ENCODE results near the gene ANKS1B.

Gene ANKS1B

DNA sequence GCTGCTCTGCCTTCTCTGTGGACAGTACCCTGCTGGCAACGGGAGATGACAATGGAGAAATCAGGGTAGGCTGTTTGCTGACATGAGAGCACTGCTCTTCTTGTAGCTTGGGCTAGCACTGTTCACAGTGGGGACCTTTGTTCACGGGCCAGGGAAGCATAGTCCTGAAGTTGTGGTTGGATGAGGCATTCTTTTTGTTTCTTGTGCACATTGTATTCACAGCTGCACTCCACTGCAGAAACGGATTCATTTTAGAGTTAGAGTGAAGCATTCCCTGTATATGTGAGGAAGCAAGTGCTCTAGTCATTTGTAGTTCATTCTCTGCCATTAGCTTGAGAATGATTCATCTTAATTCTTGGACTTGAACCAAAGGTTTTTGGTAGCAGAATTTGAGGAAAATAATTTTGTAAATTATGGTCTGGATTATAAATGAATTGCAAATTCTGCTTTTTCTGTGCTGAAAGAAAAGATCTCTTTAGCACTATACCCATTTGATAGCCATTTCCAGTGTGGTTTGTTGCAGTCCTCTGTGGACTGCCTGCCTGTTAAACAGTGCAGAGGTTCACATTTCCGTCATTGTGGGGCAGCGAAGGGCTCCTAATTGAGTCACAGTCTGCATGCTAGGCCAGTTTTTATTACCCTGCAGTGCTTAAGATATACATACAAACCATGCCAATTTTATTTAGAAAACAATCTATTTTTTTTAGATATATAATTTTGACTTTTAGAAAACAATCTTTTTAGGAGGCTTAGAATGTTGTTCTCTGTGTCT is 1259.1 kb downstream of the ANKS1B start:
- Histone ChIP-seq H3K27me3 (ENCODE audit: control insufficient read depth in 1 of 2, insufficient read depth in 2 of 2, low read length in 2 of 2) (no peaks in the 10 kb centered on the region), H3K36me3 (ENCODE audit: control insufficient read depth in 2 of 2, insufficient read depth in 2 of 2, low read length in 2 of 2) (peaks cover 16 to 21% of the 10 kb centered on the region in 2 donors), H3K4me3 (ENCODE audit: low read length in 2 of 2) (no peak overlapping the region), H3K9ac (ENCODE audit: low read length in 2 of 2) (no peak overlapping the region), H3K27ac (ENCODE audit: low read length) (no peak overlapping the region), H3K4me1 (ENCODE audit: control insufficient read depth, insufficient read depth, low read length) (no peaks in the 10 kb centered on the region), H3K9me3 (ENCODE audit: control insufficient read depth in 2 of 2, low read length in 2 of 2) (no peaks in the 10 kb centered on the region)

DNA sequence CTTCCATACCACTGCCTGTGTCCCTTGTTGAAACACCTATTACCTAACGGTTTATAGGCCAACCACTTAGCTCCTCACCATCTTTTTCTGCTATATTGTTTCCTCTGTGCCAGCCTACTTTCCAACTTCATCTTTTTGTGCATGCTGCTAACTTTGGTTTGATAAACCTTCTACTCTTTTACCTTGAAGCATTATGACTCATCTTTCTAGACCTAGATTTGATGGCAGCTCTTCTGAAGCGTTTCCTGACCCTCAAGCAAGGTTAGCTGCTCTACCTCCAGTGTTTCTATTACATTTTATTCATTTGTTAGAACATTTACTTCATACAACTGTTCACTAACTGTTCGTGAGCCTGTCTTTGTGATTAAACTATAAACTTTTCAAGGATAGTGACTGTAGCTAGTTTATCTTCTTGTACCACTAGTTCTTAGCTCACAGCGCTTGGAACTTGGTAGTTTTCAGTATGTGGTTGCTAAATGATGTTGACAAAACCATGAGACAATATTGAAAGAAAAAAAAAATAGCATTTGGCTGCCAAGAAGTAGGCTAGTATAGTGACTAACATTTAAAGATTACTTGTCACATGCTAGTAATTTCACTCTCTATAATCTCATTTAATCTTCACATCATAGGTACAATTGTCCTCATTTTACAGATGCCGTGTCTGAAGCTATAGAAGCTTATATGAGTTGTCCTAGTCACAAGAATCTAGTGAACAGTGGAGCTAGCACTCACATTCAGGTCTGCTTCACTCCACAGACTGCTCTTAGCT is 1260.2 kb downstream of the ANKS1B start:
- H3K36me3 ChIP-seq (ENCODE audit: control insufficient read depth in 2 of 2, insufficient read depth in 2 of 2, low read length in 2 of 2), result peaks cover 16 to 21% of the 10 kb centered on the region in 2 donors
- no peaks in the 10 kb centered on the region for H3K27me3 ChIP-seq (ENCODE audit: control insufficient read depth in 1 of 2, insufficient read depth in 2 of 2, low read length in 2 of 2)
- no peak overlapping the region for H3K9ac ChIP-seq (ENCODE audit: low read length in 2 of 2)
- H3K27ac ChIP-seq (ENCODE audit: low read length), result no peak overlapping the region
- no peak overlapping the region for H3K4me3 ChIP-seq (ENCODE audit: low read length in 2 of 2)
- H3K9me3 ChIP-seq (ENCODE audit: control insufficient read depth in 2 of 2, low read length in 2 of 2), result no peaks in the 10 kb centered on the region
- H3K4me1 ChIP-seq (ENCODE audit: control insufficient read depth, insufficient read depth, low read length), result no peaks in the 10 kb centered on the region

DNA sequence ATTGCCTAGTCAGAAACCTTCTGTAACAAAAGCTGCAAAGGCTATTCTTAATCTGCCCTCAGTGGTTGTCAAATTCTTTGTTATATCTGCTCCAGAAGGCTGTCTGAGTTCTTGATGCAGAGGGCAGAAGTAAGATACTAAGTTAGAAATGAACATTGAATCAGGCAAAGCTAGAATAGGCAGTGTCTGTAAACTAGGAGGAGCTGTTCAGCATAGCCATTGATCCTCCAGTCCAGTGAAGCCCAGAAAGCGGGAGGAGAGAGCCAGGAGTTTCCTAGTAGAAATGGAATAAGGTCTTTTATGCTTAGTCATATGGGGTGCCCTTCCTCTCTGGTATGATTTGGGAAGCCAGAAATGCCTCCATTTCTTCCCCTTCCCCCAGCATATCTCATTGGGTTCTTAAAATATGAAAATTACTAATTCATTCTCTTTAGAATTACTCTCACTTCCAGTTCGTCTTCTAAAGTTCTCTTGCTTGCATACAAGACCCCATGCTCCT is 1263.5 kb downstream of the ANKS1B start:
- no peaks in the 10 kb centered on the region for H3K9me3 ChIP-seq (ENCODE audit: control insufficient read depth in 2 of 2, low read length in 2 of 2)
- no peak overlapping the region for H3K9ac ChIP-seq (ENCODE audit: low read length in 2 of 2)
- no peak overlapping the region for H3K27ac ChIP-seq (ENCODE audit: low read length)
- H3K27me3 ChIP-seq (ENCODE audit: control insufficient read depth in 1 of 2, insufficient read depth in 2 of 2, low read length in 2 of 2), result no peaks in the 10 kb centered on the region
- no peaks in the 10 kb centered on the region for H3K4me1 ChIP-seq (ENCODE audit: control insufficient read depth, insufficient read depth, low read length)
- H3K36me3 ChIP-seq (ENCODE audit: control insufficient read depth in 2 of 2, insufficient read depth in 2 of 2, low read length in 2 of 2), result peaks cover 9 to 15% of the 10 kb centered on the region in 2 donors
- no peak overlapping the region for H3K4me3 ChIP-seq (ENCODE audit: low read length in 2 of 2)

DNA sequence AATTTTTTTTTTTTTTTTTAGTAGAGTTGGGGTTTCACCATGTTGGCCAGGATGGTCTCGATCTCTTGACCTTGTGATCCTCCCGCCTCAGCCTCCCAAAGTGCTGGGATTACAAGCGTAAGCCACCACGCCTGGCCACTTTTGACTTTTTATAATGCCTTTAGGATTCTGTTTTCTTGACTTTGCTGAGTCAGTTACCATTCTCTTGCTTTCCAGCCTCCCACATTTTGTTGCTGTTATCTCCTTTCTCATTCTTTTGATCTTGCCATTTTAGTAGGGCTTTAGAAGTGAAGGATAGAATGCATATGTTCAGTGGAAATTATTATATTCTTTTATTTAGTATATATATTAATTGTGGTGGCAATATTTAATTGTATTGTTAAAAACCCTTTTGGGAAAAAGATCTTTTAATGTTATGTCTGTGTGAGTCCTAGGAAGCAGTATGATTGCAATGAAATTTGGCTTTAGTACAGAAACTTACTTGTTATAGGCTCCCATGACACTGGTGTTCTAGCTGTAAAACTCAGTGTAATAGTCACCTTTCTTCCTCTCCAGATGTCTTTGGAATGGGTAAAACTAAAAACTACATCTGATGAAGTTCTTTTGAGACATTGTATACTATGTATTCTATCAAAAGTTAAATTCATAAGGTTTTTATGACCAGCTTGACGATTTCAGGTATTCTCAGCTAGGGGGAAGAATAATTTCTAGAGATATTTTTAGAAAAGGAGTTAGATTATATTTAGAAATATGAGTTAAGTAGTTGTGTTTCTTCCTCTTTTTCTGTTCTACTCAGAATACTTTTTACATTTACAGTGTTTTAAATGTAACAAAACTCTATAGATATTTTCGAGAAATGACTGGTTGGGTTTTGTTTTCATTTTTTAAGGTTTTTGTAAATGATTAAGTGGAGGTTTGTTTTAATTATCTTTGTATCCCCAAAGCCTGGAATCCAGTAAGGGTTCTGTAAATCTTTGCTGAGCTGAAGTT is 1264.9 kb downstream of the ANKS1B start:
- H3K4me1 ChIP-seq (ENCODE audit: control insufficient read depth, insufficient read depth, low read length), result no peaks in the 10 kb centered on the region
- H3K36me3 ChIP-seq (ENCODE audit: control insufficient read depth in 2 of 2, insufficient read depth in 2 of 2, low read length in 2 of 2), result peaks cover 2 to 11% of the 10 kb centered on the region in 2 donors
- no peaks in the 10 kb centered on the region for H3K27me3 ChIP-seq (ENCODE audit: control insufficient read depth in 1 of 2, insufficient read depth in 2 of 2, low read length in 2 of 2)
- H3K4me3 ChIP-seq (ENCODE audit: low read length in 2 of 2), result no peak overlapping the region
- no peaks in the 10 kb centered on the region for H3K9me3 ChIP-seq (ENCODE audit: control insufficient read depth in 2 of 2, low read length in 2 of 2)
- H3K9ac ChIP-seq (ENCODE audit: low read length in 2 of 2), result no peak overlapping the region
- H3K27ac ChIP-seq (ENCODE audit: low read length), result no peak overlapping the region

DNA sequence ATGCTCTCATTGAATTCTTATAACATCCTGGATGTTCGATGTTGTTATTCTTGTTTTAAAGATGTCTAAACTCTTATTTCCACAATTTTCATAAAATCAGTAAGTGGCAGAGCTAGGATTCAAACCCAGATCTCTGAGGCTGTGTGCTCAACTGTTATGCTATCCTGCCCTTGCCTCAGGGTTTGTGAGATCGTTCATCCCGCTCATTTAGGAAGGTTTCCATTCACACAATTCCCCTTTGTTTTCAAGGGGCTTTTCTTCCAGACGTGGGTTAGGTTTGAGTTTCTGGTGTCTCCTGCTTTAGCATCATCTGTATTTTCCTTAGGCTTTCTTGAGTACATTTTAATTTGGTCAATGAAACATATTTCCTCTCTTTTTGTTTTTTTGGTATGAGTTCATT is 1270.3 kb downstream of the ANKS1B start:
- no peaks in the 10 kb centered on the region for H3K9me3 ChIP-seq (ENCODE audit: control insufficient read depth in 2 of 2, low read length in 2 of 2)
- no peak overlapping the region for H3K27ac ChIP-seq (ENCODE audit: low read length)
- H3K9ac ChIP-seq (ENCODE audit: low read length in 2 of 2), result no peak overlapping the region
- no peak overlapping the region for H3K4me3 ChIP-seq (ENCODE audit: low read length in 2 of 2)
- H3K27me3 ChIP-seq (ENCODE audit: control insufficient read depth in 1 of 2, insufficient read depth in 2 of 2, low read length in 2 of 2), result no peaks in the 10 kb centered on the region
- peaks cover 5 to 7% of the 10 kb centered on the region in 2 donors for H3K36me3 ChIP-seq (ENCODE audit: control insufficient read depth in 2 of 2, insufficient read depth in 2 of 2, low read length in 2 of 2)
- no peaks in the 10 kb centered on the region for H3K4me1 ChIP-seq (ENCODE audit: control insufficient read depth, insufficient read depth, low read length)

DNA sequence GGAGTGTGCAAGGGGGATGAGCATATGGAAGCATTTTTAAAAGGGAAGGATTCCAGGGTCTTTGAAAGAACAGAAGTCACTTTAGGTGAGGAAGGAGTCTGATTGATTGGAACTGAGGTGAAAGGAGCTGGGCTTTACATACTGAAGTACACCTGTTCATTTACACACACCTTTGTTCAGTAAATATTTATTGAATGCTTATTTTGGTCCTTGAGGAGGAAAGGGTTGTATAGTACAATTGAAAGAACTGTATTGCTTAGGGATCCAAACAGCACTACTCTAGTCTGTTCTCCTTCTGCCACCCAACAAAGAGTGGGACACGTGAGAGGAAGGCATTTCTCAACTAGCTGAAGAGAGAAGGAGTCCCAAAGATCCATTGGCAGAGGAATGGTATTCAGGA is 1275.7 kb downstream of the ANKS1B start:
- peaks cover 15% of the 10 kb centered on the region in 2 donors for H3K36me3 ChIP-seq (ENCODE audit: control insufficient read depth in 2 of 2, insufficient read depth in 2 of 2, low read length in 2 of 2)
- no peaks in the 10 kb centered on the region for H3K4me1 ChIP-seq (ENCODE audit: control insufficient read depth, insufficient read depth, low read length)
- H3K9ac ChIP-seq (ENCODE audit: low read length in 2 of 2), result no peak overlapping the region
- no peaks in the 10 kb centered on the region for H3K27me3 ChIP-seq (ENCODE audit: control insufficient read depth in 1 of 2, insufficient read depth in 2 of 2, low read length in 2 of 2)
- H3K27ac ChIP-seq (ENCODE audit: low read length), result no peak overlapping the region
- H3K9me3 ChIP-seq (ENCODE audit: control insufficient read depth in 2 of 2, low read length in 2 of 2), result no peaks in the 10 kb centered on the region
- no peak overlapping the region for H3K4me3 ChIP-seq (ENCODE audit: low read length in 2 of 2)

DNA sequence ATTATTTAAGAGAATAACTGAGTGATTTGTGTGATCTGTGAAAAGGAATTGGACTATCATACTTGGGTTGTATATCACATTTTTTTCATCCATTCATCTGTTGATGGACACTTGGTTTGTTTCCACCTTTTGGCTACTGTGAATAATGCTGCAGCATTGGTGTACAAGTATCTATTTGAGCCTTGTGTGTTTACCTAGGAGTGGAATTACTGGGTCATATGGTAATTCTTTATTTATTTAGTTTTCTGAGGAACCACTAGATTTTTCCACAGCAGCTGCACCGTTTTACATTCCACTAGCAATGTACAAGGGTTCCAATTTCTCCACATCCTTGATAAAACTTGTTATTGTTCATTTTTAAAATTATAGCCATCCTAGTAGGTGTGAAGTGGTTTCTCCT is 1283.6 kb downstream of the ANKS1B start:
- no peaks in the 10 kb centered on the region for H3K27me3 ChIP-seq (ENCODE audit: control insufficient read depth in 1 of 2, insufficient read depth in 2 of 2, low read length in 2 of 2)
- H3K36me3 ChIP-seq (ENCODE audit: control insufficient read depth in 2 of 2, insufficient read depth in 2 of 2, low read length in 2 of 2), result peaks cover 2 to 9% of the 10 kb centered on the region in 2 donors
- H3K9me3 ChIP-seq (ENCODE audit: control insufficient read depth in 2 of 2, low read length in 2 of 2), result no peaks in the 10 kb centered on the region
- H3K27ac ChIP-seq (ENCODE audit: low read length), result no peak overlapping the region
- H3K4me1 ChIP-seq (ENCODE audit: control insufficient read depth, insufficient read depth, low read length), result no peaks in the 10 kb centered on the region
- H3K4me3 ChIP-seq (ENCODE audit: low read length in 2 of 2), result no peak overlapping the region
- H3K9ac ChIP-seq (ENCODE audit: low read length in 2 of 2), result no peak overlapping the region

DNA sequence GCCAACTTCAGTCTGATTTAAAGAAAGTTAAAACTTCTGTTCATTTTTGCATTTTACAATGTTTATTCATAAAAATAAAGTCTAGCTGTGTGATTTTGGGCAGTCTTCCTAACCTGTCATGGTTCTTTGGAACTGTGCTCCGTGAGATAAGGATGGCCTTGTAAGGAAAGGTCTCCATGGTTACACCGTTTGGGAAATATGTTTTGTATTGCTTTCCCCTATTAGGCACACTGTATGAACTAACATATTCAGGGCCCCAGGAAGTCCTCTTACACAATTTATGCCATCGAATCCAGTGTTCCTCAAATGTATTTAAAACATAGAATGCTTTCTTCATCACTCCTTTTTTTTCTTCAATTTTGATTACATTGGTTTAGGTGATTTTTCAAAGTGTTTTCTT is 1285.2 kb downstream of the ANKS1B start:
- no peak overlapping the region for H3K4me3 ChIP-seq (ENCODE audit: low read length in 2 of 2)
- H3K27ac ChIP-seq (ENCODE audit: low read length), result no peak overlapping the region
- H3K9me3 ChIP-seq (ENCODE audit: control insufficient read depth in 2 of 2, low read length in 2 of 2), result no peaks in the 10 kb centered on the region
- peaks cover 2 to 9% of the 10 kb centered on the region in 2 donors for H3K36me3 ChIP-seq (ENCODE audit: control insufficient read depth in 2 of 2, insufficient read depth in 2 of 2, low read length in 2 of 2)
- H3K4me1 ChIP-seq (ENCODE audit: control insufficient read depth, insufficient read depth, low read length), result no peaks in the 10 kb centered on the region
- H3K27me3 ChIP-seq (ENCODE audit: control insufficient read depth in 1 of 2, insufficient read depth in 2 of 2, low read length in 2 of 2), result no peaks in the 10 kb centered on the region
- no peak overlapping the region for H3K9ac ChIP-seq (ENCODE audit: low read length in 2 of 2)

DNA sequence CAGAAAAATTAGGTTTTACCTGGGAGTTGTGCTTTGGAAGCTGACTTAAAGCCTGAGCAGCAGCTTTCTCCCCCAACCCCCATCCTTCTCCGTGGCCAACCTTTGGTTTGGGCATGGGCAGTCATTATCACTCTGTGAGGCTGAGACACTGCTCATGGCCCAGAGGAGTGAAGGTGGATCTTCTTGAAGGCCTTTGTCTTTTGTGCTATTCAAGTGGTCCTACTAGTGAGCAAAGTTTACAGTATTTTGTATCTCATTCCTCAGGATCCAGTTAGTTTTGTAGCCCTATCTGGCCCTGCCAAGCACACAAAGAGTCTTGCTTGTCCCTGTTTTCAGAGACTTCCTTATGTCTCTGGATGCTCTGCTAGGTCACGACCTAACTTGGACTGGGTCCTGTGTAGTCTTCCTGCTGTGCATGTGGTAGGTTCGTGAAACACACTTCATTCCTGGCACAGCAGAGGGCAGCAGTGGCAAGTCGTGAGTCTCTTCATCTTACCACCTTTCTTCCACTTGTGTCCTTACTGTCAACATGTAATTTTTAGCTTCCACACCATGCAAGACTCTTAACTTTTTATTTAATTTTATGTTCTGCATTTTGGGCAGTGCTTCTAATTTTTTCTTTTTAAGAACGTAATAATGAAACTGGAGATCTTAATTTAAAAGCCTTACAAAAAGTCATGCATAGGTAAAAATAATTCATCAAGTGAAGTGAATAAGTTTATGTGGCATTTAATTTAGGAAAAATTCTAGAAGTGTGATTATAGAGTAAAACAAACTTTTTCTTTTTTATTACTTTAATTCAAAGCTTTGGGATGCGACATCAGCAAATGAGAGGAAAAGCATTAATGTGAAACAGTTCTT is 1285.9 kb downstream of the ANKS1B start:
- Histone ChIP-seq H3K9me3 (ENCODE audit: control insufficient read depth in 2 of 2, low read length in 2 of 2) (no peaks in the 10 kb centered on the region), H3K4me1 (ENCODE audit: control insufficient read depth, insufficient read depth, low read length) (no peaks in the 10 kb centered on the region), H3K27me3 (ENCODE audit: control insufficient read depth in 1 of 2, insufficient read depth in 2 of 2, low read length in 2 of 2) (no peaks in the 10 kb centered on the region), H3K9ac (ENCODE audit: low read length in 2 of 2) (no peak overlapping the region), H3K36me3 (ENCODE audit: control insufficient read depth in 2 of 2, insufficient read depth in 2 of 2, low read length in 2 of 2) (peaks cover 0 to 6% of the 10 kb centered on the region in 2 donors), H3K4me3 (ENCODE audit: low read length in 2 of 2) (no peak overlapping the region), H3K27ac (ENCODE audit: low read length) (peak overlapping the region; percentile 6)

Data from stomach smooth muscle (tissue), 2 donors.